B cell (primary cell): ENCODE measurements around the gene ANKRD33B. TPM values are rescaled to one million over a fixed set of nuclear protein-coding genes. Genes with fewer than 3 reads are reported as not detected.

Source experiments
- ATAC-seq: fragments of 200-7000 bp; cut with Tn5 transposase; one replicate; pipeline ENCODE4 v1.10.0; 2021; ENCODE audit warnings: low read depth, mild to moderate bottlenecking, moderate number of reproducible peaks, moderate library complexity
- CTCF ChIA-PET: fragments of 350-600 bp; sonication (Branson Sonifier 250); formaldehyde crosslinking; loops from one replicate; lab custom pipeline; 2021; ENCODE audit warnings: antibody characterized with exemption, inconsistent platforms; lab: Charles Lee
- POLR2A ChIA-PET: fragments of 350-600 bp; sonication (Branson Sonifier 250); formaldehyde crosslinking; loops from one replicate; lab custom pipeline; 2021; ENCODE audit warnings: antibody characterized with exemption; lab: Charles Lee
- DNase-seq: peaks from one replicate; pipeline ENCODE4 v3.0.0; 2013
- H2AFZ ChIP-seq: 2 replicates; pipeline ENCODE4 v1.6.1; 2012; ENCODE audit warnings: mild to moderate bottlenecking, low read depth, low read length; ENCODE audit not compliant: insufficient read depth, poor library complexity, severe bottlenecking
- H3K27ac ChIP-seq, 2 donors: 1 replicate in 1 of 2; 2 replicates in 1 of 2; pipeline ENCODE4 v1.5.1; 2012 to 2013; ENCODE audit warnings: low read length in 2 of 2, mild to moderate bottlenecking in 2 of 2, moderate library complexity in 1 of 2
- H3K27me3 ChIP-seq, 4 experiments: fragments of 200-600 bp in 1 of 4; sonication (generic) in 1 of 4; replicated peaks in 1 of 4; 1 replicate in 2 of 4; 2 replicates in 2 of 4; pipeline versions ENCODE4 v1.6.1 to v1.7.0; 2013 to 2016; ENCODE audit warnings: low read length in 3 of 4, mild to moderate bottlenecking in 2 of 4, mixed read lengths in 1 of 4, moderate library complexity in 1 of 4; ENCODE audit not compliant: insufficient read depth in 4 of 4, control insufficient read depth in 3 of 4; ENCODE audit errors: control extremely low read depth in 1 of 4
- H3K36me3 ChIP-seq, 2 experiments: replicated peaks in 1 of 2; 1 replicate in 1 of 2; 2 replicates in 1 of 2; pipeline versions ENCODE4 v1.6.1 to v1.7.1; 2013; ENCODE audit warnings: low read length in 1 of 2; ENCODE audit not compliant: insufficient read depth in 2 of 2, control insufficient read depth in 1 of 2; ENCODE audit errors: control extremely low read depth in 1 of 2, extremely low read depth in 1 of 2
- H3K4me1 ChIP-seq, 2 donors: fragments of 200-600 bp in 1 of 2; sonication (generic) in 1 of 2; 1 replicate in 1 of 2; 2 replicates in 1 of 2; pipeline versions ENCODE4 v1.5.1 to v1.6.1; 2013 to 2017; ENCODE audit warnings: low read length in 2 of 2; ENCODE audit not compliant: control insufficient read depth in 2 of 2, insufficient read depth in 2 of 2
- H3K4me2 ChIP-seq: replicated peaks from 2 replicates; pipeline ENCODE3; 2012; ENCODE audit warnings: mild to moderate bottlenecking, low read depth, low read length; ENCODE audit not compliant: poor library complexity, severe bottlenecking
- H3K4me3 ChIP-seq, 5 experiments: fragments of 200-600 bp in 1 of 5; sonication (generic) in 1 of 5; 1 replicate in 3 of 5; 2 replicates in 2 of 5; pipeline versions ENCODE4 v1.5.1 to v1.7.0; 2011 to 2016; ENCODE audit warnings: low read length in 4 of 5, mild to moderate bottlenecking in 4 of 5, low read depth in 2 of 5, control low read depth in 1 of 5, moderate library complexity in 1 of 5; ENCODE audit not compliant: insufficient read depth in 1 of 5; ENCODE audit errors: control extremely low read depth in 1 of 5, extremely low read depth in 1 of 5
- H3K79me2 ChIP-seq: fragments of 200-600 bp; sonication (generic); one replicate; pipeline ENCODE4 v1.6.0; 2016; ENCODE audit warnings: low read length; ENCODE audit not compliant: control insufficient read depth, insufficient read depth
- H3K9ac ChIP-seq: fragments of 200-600 bp; sonication (generic); 2 replicates; pipeline ENCODE4 v1.6.1; 2017; ENCODE audit warnings: mild to moderate bottlenecking, low read length, moderate library complexity
- H3K9me3 ChIP-seq, 3 donors: one replicate each; pipeline versions ENCODE4 v1.6.1 to v1.7.1; 2013; ENCODE audit warnings: low read length in 2 of 3; ENCODE audit not compliant: control insufficient read depth in 2 of 3, insufficient read depth in 1 of 3; ENCODE audit errors: control extremely low read depth in 1 of 3
- H4K20me1 ChIP-seq: 2 replicates; pipeline ENCODE4 v1.6.0; 2012; ENCODE audit warnings: mild to moderate bottlenecking, low read length; ENCODE audit not compliant: insufficient read depth, control insufficient read depth, poor library complexity, severe bottlenecking
- H3K27ac Mint-ChIP-seq: one replicate; pipeline ENCODE4 v1.8.0; 2021; ENCODE audit warnings: mixed read lengths
- H3K27me3 Mint-ChIP-seq: one replicate; pipeline ENCODE4 v1.8.0; 2021; ENCODE audit warnings: mixed read lengths
- H3K4me1 Mint-ChIP-seq: one replicate; pipeline ENCODE4 v1.8.0; 2021; ENCODE audit warnings: mixed read lengths
- H3K4me3 Mint-ChIP-seq: one replicate; pipeline ENCODE4 v1.8.0; 2021; ENCODE audit warnings: mixed read lengths
- H3K9me3 Mint-ChIP-seq: one replicate; pipeline ENCODE4 v1.8.0; 2022; ENCODE audit warnings: mixed read lengths; ENCODE audit not compliant: insufficient read depth
- EZH2 ChIP-seq: IDR thresholded peaks from 2 replicates; pipeline ENCODE4 v1.6.1; 2012; ENCODE audit warnings: borderline replicate concordance, low read depth, mild to moderate bottlenecking, moderate library complexity, low read length; ENCODE audit not compliant: insufficient read depth, poor library complexity, severe bottlenecking
- WGBS: methylation state at CpG from one replicate; pipeline ENCODE4 v1.1.5; 2013; ENCODE audit warnings: missing lambda C conversion rate; ENCODE audit not compliant: insufficient coverage; 5-methylcytosine and 5-hydroxymethylcytosine counted together
- intact Hi-C: fragments of 100-400 bp; cut with micrococcal nuclease; formaldehyde crosslinking; loops from one replicate; pipeline ENCODE4 v1.10.0; 2022
- polyA plus RNA-seq: library from polyadenylated mRNA; depleted of rRNA; stranded (reverse); fragments of >200 nt; gene quantifications from 2 replicates; pipeline ENCODE4 v1.2.3, GENCODE V29; 2012
- total RNA-seq, 2 donors: library from RNA; stranded (reverse); fragments of 120-200 nt in 1 of 2; gene quantifications; 1 replicate in 1 of 2; 2 replicates in 1 of 2; pipeline versions ENCODE4 v1.2.3 to v1.2.4, GENCODE V29; 2013 to 2022
- TF ChIP-seq, protein P1 (sequence below): fragments of 200-600 bp; IDR thresholded peaks from one replicate; pipeline ENCODE4 v1.8.0; 2022; ENCODE audit warnings: antibody characterized with exemption, mild to moderate bottlenecking

ANKRD33B gene
- total and polyA plus RNA-seq, 2 donors (not counting 1 experiment from before 2014, with no cell fraction given): 2.9 to 23.4 TPM

DNA sequence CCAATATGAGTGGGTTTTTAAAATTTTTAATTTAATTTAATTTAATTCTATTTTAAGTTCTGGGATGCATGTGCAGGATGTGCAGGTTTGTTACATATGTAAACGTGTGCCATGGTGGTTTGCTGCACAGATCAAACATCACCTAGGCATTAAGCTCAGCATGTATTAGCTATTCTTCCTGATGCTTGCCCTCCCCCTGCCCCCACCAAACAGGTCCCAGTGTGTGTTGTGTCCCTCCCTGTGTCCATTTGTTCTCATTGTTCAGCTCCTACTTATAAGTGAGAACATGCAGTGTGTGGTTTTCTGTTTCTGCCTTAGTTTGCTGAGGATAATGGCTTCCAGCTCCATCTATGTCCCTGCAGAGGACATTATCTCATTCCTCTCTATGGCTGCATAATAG, 35.0 kb upstream of the ANKRD33B start:
- no peak for DNase-seq
- peaks cover 0 to 11% of the 10 kb centered on the region in 2 donors for H3K4me1 ChIP-seq
- H3K9me3 ChIP-seq: peaks cover 0 to 4% (median 0%) of the 10 kb centered on the region in 3 donors
- Mint-ChIP-seq H3K4me1 (peaks cover 10% of the 10 kb centered on the region), H3K27me3 (peaks cover 3% of the 10 kb centered on the region), H3K4me3 (no peak overlapping the region), H3K9me3 (no peaks in the 10 kb centered on the region), H3K27ac (no peak overlapping the region)
- intact Hi-C loops: no loop called here
- POLR2A ChIA-PET: interaction anchor here (0.7 kb wide), 1 partner anchor 29 kb away, joined by 3 read pairs; no protein-coding TSS in a partner anchor
- H3K4me3 ChIP-seq: no peak overlapping the region
- no CpG with 5 or more reads among the region's 1 CpG for WGBS
- H3K4me2 ChIP-seq: no peak overlapping the region
- TF ChIP-seq, protein P1, sequence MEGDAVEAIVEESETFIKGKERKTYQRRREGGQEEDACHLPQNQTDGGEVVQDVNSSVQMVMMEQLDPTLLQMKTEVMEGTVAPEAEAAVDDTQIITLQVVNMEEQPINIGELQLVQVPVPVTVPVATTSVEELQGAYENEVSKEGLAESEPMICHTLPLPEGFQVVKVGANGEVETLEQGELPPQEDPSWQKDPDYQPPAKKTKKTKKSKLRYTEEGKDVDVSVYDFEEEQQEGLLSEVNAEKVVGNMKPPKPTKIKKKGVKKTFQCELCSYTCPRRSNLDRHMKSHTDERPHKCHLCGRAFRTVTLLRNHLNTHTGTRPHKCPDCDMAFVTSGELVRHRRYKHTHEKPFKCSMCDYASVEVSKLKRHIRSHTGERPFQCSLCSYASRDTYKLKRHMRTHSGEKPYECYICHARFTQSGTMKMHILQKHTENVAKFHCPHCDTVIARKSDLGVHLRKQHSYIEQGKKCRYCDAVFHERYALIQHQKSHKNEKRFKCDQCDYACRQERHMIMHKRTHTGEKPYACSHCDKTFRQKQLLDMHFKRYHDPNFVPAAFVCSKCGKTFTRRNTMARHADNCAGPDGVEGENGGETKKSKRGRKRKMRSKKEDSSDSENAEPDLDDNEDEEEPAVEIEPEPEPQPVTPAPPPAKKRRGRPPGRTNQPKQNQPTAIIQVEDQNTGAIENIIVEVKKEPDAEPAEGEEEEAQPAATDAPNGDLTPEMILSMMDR: no peak
- TF ChIP-seq EZH2: no peak
- peaks cover 0 to 4% (median 0%) of the 10 kb centered on the region in 4 experiments for H3K27me3 ChIP-seq
- H3K27ac ChIP-seq: no peak overlapping the region
- no peaks in the 10 kb centered on the region for H3K79me2 ChIP-seq
- no peaks in the 10 kb centered on the region for H4K20me1 ChIP-seq
- no peak overlapping the region for H2AFZ ChIP-seq
- CTCF ChIA-PET: interaction anchor here (1.1 kb wide), 1 partner anchor 76 kb away, joined by 3 read pairs; no protein-coding TSS in a partner anchor
- H3K9ac ChIP-seq: no peak overlapping the region
- no peaks in the 10 kb centered on the region for H3K36me3 ChIP-seq
- no peak for ATAC-seq

DNA sequence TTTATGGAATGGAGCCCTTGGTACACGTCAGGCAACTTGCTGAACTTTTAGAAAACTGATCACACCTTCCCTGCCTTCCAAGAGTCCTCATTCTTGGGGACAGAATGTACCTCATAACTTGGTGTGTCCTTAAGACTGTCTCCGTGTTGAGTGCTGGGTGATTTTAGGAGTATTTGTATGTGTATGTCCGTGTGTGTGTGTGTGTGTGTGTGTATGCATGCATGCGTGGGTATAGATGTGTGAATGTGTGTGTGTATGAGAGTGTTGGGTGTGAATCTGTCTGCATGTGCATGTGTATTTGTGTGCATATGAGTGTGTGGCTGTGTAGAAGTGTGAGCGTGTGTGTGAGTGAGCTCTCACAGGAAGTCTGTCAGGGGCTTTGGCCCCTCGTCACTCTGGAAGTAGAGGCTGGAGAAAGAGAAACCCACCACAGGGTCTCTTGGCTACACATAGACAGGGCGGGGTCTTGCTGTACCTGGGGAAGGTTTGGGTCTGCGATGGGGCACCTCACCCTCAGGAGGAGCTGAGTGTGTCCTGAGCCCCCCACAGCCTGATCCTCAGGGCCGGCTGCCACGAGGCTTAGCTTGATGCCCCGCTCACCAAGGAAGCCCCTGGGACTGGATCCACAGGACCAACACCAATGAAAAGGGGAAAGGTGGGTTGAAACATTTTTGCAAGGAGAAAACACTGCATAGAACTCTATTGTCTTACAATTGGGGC, 33.1 kb upstream of the ANKRD33B start:
- H3K4me3 Mint-ChIP-seq: peak overlapping the region; percentile 2
- no peak for ATAC-seq
- WGBS: 93% methylated on average over 10 of the region's 11 CpGs

More for the DNA sequence above, 33.1 kb upstream of the ANKRD33B start:
- Mint-ChIP-seq H3K27ac (no peak overlapping the region), H3K27me3 (peaks cover 3% of the 10 kb centered on the region), H3K4me1 (peaks cover 6% of the 10 kb centered on the region), H3K9me3 (no peaks in the 10 kb centered on the region)
- Histone ChIP-seq H4K20me1 (no peaks in the 10 kb centered on the region), H3K36me3 (no peaks in the 10 kb centered on the region), H3K9me3 (peaks cover 0 to 4% (median 0%) of the 10 kb centered on the region in 3 donors), H2AFZ (no peak overlapping the region), H3K4me3 (no peak overlapping the region), H3K4me1 (peaks cover 0 to 12% of the 10 kb centered on the region in 2 donors), H3K4me2 (no peak overlapping the region), H3K27ac (no peak overlapping the region), H3K27me3 (peaks cover 0 to 4% (median 0%) of the 10 kb centered on the region in 4 experiments), H3K79me2 (no peaks in the 10 kb centered on the region), H3K9ac (no peak overlapping the region)
- TF ChIP-seq, protein P1: no peak
- no peak for TF ChIP-seq EZH2
- intact Hi-C loops: no loop called here
- CTCF ChIA-PET: interaction anchor here (1.8 kb wide), 1 partner anchor 13 kb away, joined by 4 read pairs; no protein-coding TSS in a partner anchor
- DNase-seq: no peak
- POLR2A ChIA-PET: no interaction called here
